ENCODE results near the gene SMIM36.

SMIM36 gene

GRCh38 chr17:55420067-55420775, 91.0 kb downstream of the SMIM36 start:
- peaks cover 3% of the 10 kb centered on the region for H3K4me1 ChIP-seq (ENCODE audit: control insufficient read depth, insufficient read depth, low read length, poor library complexity, severe bottlenecking)
- H3K9me3 ChIP-seq (ENCODE audit: control insufficient read depth, low read length) = peaks cover 6% of the 10 kb centered on the region
- WGBS, 2 experiments (ENCODE audit: insufficient coverage in 2 of 2) = 64 to 76% methylated on average over 5 to 6 of the region's 6 CpGs
- peak overlapping the region; percentile 88 for H3K4me3 ChIP-seq (ENCODE audit: extremely low read depth, insufficient read depth, low read length, poor library complexity, severe bottlenecking)
- H3K27ac ChIP-seq (ENCODE audit: low read depth, low read length, severe bottlenecking) = peak overlapping the region; percentile 74
- H3K36me3 ChIP-seq (ENCODE audit: control insufficient read depth, insufficient read depth, low read length) = peaks cover 19% of the 10 kb centered on the region

DNA sequence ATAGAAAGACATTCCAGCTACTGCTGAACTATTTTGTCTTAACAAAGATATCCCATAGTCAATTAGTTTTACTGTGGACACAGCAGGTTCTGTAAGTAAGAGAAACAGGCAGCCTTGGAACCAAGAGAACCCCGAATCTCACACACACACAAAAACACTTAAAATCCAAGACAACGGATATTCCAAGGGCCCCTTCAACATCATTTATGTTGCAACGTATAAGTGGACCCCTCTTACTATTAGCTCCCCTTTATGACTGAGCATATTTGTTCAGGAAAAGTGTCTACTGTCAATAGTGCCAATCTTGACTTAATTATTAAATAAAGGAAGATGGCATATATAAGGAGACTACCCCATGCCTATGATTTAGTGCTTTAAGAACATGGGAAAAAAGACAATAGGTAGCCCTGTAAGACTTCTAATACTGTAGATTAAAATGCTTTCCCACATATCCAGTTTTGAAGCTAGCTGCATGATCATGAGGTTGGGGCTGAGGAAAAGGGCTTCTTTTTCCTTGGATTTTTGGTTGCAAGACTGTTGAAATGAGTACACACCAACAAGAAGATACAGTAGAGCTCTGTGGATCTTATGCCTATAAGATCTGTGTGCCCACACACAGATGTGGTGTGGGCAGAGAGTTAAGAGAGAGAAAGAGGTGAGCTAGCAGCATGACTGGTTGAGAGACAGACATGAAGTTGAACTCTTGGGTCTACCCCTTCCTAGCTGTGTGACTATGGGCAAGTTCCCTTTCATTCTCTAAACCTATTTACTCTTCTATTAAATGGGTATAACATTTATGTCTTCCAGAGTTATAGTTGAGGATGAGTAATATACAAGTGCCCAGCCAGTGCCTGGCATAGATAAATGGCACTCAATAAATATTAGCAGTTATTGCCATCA, 92.6 kb downstream of the SMIM36 start:
- H3K4me3 ChIP-seq (ENCODE audit: extremely low read depth, insufficient read depth, low read length, poor library complexity, severe bottlenecking) = no peak overlapping the region
- H3K9me3 ChIP-seq (ENCODE audit: control insufficient read depth, low read length) = peaks cover 6% of the 10 kb centered on the region
- H3K36me3 ChIP-seq (ENCODE audit: control insufficient read depth, insufficient read depth, low read length) = peaks cover 26% of the 10 kb centered on the region
- H3K27ac ChIP-seq (ENCODE audit: low read depth, low read length, severe bottlenecking) = no peak overlapping the region
- WGBS, 2 experiments (ENCODE audit: insufficient coverage in 2 of 2) = no CpG with 5 or more reads among the region's 3 CpGs
- H3K4me1 ChIP-seq (ENCODE audit: control insufficient read depth, insufficient read depth, low read length, poor library complexity, severe bottlenecking) = peaks cover 3% of the 10 kb centered on the region

DNA sequence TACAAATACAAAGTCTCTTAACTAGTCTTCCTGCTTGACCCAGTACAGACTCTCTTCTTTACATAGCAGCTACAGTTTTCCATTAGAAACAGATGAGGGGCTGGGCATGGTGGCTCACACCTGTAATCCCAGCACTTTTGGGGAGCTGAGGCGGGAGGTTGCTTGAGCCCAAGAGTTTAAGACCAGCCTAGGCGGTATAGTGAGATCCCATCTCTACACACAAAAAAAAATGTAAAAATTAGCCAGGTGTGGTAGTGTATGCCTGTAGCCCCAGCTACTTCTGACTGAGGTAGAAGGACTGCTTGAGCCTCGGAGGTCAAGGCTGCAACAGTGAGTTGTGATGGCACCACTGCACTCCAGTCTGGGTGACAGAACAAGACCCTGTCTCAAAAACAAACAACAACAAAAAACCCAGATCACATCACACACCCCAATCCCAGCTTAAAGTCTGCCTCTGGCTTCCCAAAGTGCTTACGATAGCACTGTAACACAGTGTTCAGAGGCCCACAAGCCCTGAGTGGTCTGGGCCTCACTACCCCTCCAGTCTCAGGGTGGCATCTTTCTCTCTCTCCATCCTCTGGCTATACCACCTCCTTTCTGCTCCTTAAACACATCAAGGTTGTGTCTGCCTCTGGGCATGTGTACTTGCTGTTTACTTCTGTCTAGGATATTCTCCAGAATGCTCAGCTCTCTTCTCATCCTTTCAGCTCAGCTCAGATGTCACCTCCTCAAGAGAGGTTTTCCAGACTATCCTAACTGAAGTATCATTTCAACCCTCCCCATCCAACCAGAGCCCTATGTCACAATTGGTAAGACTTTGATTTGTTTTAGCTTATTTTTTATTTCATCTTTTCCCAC, 93.6 kb downstream of the SMIM36 start:
- Histone ChIP-seq H3K36me3 (ENCODE audit: control insufficient read depth, insufficient read depth, low read length) (peaks cover 34% of the 10 kb centered on the region), H3K4me3 (ENCODE audit: extremely low read depth, insufficient read depth, low read length, poor library complexity, severe bottlenecking) (no peak overlapping the region), H3K27ac (ENCODE audit: low read depth, low read length, severe bottlenecking) (no peak overlapping the region), H3K4me1 (ENCODE audit: control insufficient read depth, insufficient read depth, low read length, poor library complexity, severe bottlenecking) (peaks cover 3% of the 10 kb centered on the region), H3K9me3 (ENCODE audit: control insufficient read depth, low read length) (peaks cover 6% of the 10 kb centered on the region)
- 92 to 100% methylated on average over 1 to 2 of the region's 4 CpGs for WGBS, 2 experiments (ENCODE audit: insufficient coverage in 2 of 2)

GRCh38 chr17:55416470-55417052, 94.7 kb downstream of the SMIM36 start:
- no peak overlapping the region for H3K27ac ChIP-seq (ENCODE audit: low read depth, low read length, severe bottlenecking)
- peaks cover 3% of the 10 kb centered on the region for H3K4me1 ChIP-seq (ENCODE audit: control insufficient read depth, insufficient read depth, low read length, poor library complexity, severe bottlenecking)
- peaks cover 6% of the 10 kb centered on the region for H3K9me3 ChIP-seq (ENCODE audit: control insufficient read depth, low read length)
- H3K36me3 ChIP-seq (ENCODE audit: control insufficient read depth, insufficient read depth, low read length) = peaks cover 45% of the 10 kb centered on the region
- 81 to 89% methylated on average over 2 to 3 of the region's 4 CpGs for WGBS, 2 experiments (ENCODE audit: insufficient coverage in 2 of 2)
- no peak overlapping the region for H3K4me3 ChIP-seq (ENCODE audit: extremely low read depth, insufficient read depth, low read length, poor library complexity, severe bottlenecking)

- peaks cover 51% of the 10 kb centered on the region for H3K36me3 ChIP-seq (ENCODE audit: control insufficient read depth, insufficient read depth, low read length)
- no peak overlapping the region for H3K4me3 ChIP-seq (ENCODE audit: extremely low read depth, insufficient read depth, low read length, poor library complexity, severe bottlenecking)
- H3K4me1 ChIP-seq (ENCODE audit: control insufficient read depth, insufficient read depth, low read length, poor library complexity, severe bottlenecking) = peaks cover 3% of the 10 kb centered on the region
- H3K27ac ChIP-seq (ENCODE audit: low read depth, low read length, severe bottlenecking) = no peak overlapping the region
- H3K9me3 ChIP-seq (ENCODE audit: control insufficient read depth, low read length) = peaks cover 6% of the 10 kb centered on the region
Observed at GRCh38 chr17:55416000-55416399, 95.3 kb downstream of the SMIM36 start.

GRCh38 chr17:55414983-55415382, 96.3 kb downstream of the SMIM36 start:
- Histone ChIP-seq H3K4me1 (ENCODE audit: control insufficient read depth, insufficient read depth, low read length, poor library complexity, severe bottlenecking) (no peaks in the 10 kb centered on the region), H3K9me3 (ENCODE audit: control insufficient read depth, low read length) (peaks cover 6% of the 10 kb centered on the region), H3K27ac (ENCODE audit: low read depth, low read length, severe bottlenecking) (no peak overlapping the region), H3K4me3 (ENCODE audit: extremely low read depth, insufficient read depth, low read length, poor library complexity, severe bottlenecking) (no peak overlapping the region), H3K36me3 (ENCODE audit: control insufficient read depth, insufficient read depth, low read length) (peaks cover 61% of the 10 kb centered on the region)
- WGBS, 2 experiments (ENCODE audit: insufficient coverage in 2 of 2) = 100% methylated on average over 2 of the region's 4 CpGs; no CpG with 5 or more reads in 1 of the 2 experiments

DNA sequence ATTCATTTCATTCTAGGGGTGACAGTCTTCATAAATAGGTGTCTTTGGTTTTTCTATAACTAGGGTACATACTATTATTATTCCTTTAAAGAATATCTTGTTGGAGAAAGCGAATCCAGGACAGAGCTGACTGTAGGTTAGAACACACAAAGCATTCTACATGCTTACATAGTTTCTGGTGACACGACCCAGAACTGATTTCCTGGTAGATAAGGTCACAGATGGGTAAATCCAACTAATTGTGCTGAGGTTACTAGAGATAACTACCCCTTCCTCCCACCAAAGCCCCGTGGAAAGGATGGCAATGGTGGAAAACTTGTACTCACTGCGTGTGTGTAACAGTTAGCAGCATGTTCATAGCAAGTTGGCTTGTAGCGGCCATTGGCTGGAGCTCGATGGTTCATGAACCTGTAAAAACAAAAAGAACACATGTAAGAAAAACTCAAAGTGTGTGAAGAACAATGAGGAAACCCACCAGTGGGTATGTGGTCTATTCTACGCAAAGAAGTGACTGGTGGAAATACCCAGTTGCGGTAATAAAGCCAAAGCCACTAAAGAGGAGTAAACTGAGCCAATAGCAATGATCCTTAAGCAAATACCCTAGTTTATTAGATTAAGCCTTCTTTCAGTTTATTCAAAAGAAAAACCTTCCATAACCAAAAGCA, 97.3 kb downstream of the SMIM36 start:
- 98 to 100% methylated on average over 5 of the region's 8 CpGs for WGBS, 2 experiments (ENCODE audit: insufficient coverage in 2 of 2)
- peaks cover 3% of the 10 kb centered on the region for H3K9me3 ChIP-seq (ENCODE audit: control insufficient read depth, low read length)
- H3K27ac ChIP-seq (ENCODE audit: low read depth, low read length, severe bottlenecking) = no peak overlapping the region
- H3K4me3 ChIP-seq (ENCODE audit: extremely low read depth, insufficient read depth, low read length, poor library complexity, severe bottlenecking) = no peak overlapping the region
- H3K4me1 ChIP-seq (ENCODE audit: control insufficient read depth, insufficient read depth, low read length, poor library complexity, severe bottlenecking) = no peaks in the 10 kb centered on the region
- H3K36me3 ChIP-seq (ENCODE audit: control insufficient read depth, insufficient read depth, low read length) = peaks cover 66% of the 10 kb centered on the region

- Histone ChIP-seq H3K27ac (ENCODE audit: low read depth, low read length, severe bottlenecking) (no peak overlapping the region), H3K9me3 (ENCODE audit: control insufficient read depth, low read length) (no peaks in the 10 kb centered on the region), H3K36me3 (ENCODE audit: control insufficient read depth, insufficient read depth, low read length) (peaks cover 77% of the 10 kb centered on the region), H3K4me3 (ENCODE audit: extremely low read depth, insufficient read depth, low read length, poor library complexity, severe bottlenecking) (no peak overlapping the region), H3K4me1 (ENCODE audit: control insufficient read depth, insufficient read depth, low read length, poor library complexity, severe bottlenecking) (no peaks in the 10 kb centered on the region)
- WGBS, 2 experiments (ENCODE audit: insufficient coverage in 2 of 2) = 100% methylated on average over 1 of the region's 1 CpG
Observed at GRCh38 chr17:55411463-55411855, 99.8 kb downstream of the SMIM36 start.

DNA sequence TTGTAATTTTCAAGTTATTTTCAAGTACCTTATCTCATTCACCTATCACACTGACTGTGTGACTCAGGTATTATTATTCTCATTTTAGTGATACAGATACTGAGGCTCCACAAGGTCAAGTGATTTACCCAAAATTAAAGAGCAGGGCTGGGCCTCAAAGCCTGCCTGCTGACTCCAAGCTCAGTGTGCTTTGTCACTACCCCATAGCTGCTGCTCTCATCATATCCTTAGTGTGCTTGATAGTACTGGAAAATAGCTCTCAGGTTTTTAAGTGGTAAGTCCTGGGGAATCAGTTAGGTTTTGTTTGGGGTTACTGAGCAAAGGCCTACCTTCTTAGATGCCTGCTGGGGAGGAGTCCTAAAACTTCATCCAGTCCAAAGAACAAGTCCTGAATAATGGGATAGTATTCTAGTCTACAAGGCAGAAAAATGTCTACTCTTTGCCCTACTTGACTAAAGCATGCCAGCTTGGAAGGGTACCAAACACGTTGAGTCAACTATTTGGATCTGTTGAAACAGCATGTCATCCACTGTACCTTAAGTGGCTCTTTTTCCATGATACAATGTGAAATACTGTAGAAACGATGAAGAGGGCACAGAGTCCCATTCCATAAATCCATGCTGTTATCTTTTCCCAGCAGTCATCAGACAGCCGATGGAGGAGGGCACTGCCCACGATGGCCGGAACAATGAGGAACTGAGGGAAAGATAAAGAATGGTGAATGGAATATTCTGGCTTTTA, 100.4 kb downstream of the SMIM36 start:
- Histone ChIP-seq H3K27ac (ENCODE audit: low read depth, low read length, severe bottlenecking) (no peak overlapping the region), H3K4me1 (ENCODE audit: control insufficient read depth, insufficient read depth, low read length, poor library complexity, severe bottlenecking) (no peaks in the 10 kb centered on the region), H3K36me3 (ENCODE audit: control insufficient read depth, insufficient read depth, low read length) (peaks cover 79% of the 10 kb centered on the region), H3K4me3 (ENCODE audit: extremely low read depth, insufficient read depth, low read length, poor library complexity, severe bottlenecking) (no peak overlapping the region), H3K9me3 (ENCODE audit: control insufficient read depth, low read length) (no peaks in the 10 kb centered on the region)
- 95 to 100% methylated on average over 1 to 2 of the region's 5 CpGs for WGBS, 2 experiments (ENCODE audit: insufficient coverage in 2 of 2)
